AG09319 (cell line): ENCODE data around the gene GAPVD1.

Source experiments
- DNase-seq: peaks from one replicate; pipeline ENCODE4 v3.0.0-alpha.2; 2010; ENCODE audit warnings: low read depth; ENCODE audit errors: extremely low read depth
- TF ChIP-seq, protein P1 (sequence below): IDR thresholded peaks from 2 replicates; pipeline ENCODE4 v1.5.1; 2011; ENCODE audit warnings: low read depth, mild to moderate bottlenecking, inconsistent platforms, low read length, moderate library complexity

Gene GAPVD1

GRCh38 chr9:125338929-125339328 lies 77.3 kb downstream of the GAPVD1 start:
- DNase-seq, result no peak
- TF ChIP-seq, protein P1, sequence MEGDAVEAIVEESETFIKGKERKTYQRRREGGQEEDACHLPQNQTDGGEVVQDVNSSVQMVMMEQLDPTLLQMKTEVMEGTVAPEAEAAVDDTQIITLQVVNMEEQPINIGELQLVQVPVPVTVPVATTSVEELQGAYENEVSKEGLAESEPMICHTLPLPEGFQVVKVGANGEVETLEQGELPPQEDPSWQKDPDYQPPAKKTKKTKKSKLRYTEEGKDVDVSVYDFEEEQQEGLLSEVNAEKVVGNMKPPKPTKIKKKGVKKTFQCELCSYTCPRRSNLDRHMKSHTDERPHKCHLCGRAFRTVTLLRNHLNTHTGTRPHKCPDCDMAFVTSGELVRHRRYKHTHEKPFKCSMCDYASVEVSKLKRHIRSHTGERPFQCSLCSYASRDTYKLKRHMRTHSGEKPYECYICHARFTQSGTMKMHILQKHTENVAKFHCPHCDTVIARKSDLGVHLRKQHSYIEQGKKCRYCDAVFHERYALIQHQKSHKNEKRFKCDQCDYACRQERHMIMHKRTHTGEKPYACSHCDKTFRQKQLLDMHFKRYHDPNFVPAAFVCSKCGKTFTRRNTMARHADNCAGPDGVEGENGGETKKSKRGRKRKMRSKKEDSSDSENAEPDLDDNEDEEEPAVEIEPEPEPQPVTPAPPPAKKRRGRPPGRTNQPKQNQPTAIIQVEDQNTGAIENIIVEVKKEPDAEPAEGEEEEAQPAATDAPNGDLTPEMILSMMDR, result no peak

GRCh38 chr9:125341566-125341965 lies 79.9 kb downstream of the GAPVD1 start:
- DNase-seq, result no peak
- TF ChIP-seq, protein P1, result no peak

DNA sequence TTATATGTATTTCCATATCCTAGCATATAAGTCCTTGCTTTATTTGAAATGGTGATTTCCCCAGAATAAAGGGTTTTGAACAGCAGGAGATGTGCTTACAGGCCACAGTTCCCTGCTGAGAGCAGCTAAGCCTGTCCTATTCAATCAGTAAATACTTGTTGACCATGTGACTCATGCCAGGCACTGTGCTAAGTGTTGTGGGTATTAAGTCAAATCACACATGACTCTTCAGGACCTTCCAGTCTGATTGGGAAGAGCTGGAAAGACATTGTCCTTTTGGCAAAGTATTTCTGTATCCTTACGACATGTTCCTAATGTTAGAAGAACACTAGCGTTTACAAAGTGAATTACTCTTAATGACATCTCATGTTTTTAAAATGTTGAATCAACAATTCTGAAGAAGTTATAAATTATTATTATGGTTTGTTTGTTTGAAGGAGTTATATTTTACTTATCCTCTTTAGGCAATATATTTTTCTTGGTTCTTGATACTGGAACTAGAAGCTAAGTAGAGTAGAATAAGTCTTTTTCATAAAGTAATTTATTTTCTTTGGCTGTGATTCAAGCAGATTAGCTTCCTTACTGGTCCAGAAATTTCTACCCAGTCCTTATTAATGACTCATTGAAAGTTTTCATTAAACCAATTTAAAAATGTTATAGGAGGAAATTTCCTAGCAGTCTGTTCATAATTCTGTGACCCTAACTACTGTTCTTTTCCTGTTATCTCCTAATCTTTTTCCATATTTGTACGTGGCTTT lies 82.1 kb downstream of the GAPVD1 start:
- peak; percentile 5 for DNase-seq
- TF ChIP-seq, protein P1, result no peak

- TF ChIP-seq, protein P1, result no peak
- no peak for DNase-seq
These were observed 84.6 kb downstream of the GAPVD1 start for GRCh38 chr9:125346080-125346732.

DNA sequence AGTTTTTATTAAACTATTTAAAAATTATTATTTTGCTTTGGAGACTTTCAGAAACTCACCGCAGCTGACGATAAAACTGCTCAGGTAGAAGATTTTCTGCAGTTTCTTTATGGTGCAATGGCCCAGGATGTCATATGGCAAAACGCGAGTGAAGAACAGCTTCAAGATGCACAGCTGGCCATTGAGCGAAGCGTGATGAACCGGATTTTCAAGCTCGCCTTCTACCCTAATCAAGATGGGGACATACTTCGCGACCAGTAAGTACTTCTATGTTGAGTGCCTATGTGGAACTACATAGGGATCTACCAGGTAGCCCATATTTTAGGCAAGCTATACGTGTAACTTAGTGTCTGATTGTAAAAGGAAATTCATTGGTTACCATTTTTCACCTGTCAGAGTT lies 94.0 kb downstream of the GAPVD1 start:
- TF ChIP-seq, protein P1, result no peak
- no peak for DNase-seq

DNA sequence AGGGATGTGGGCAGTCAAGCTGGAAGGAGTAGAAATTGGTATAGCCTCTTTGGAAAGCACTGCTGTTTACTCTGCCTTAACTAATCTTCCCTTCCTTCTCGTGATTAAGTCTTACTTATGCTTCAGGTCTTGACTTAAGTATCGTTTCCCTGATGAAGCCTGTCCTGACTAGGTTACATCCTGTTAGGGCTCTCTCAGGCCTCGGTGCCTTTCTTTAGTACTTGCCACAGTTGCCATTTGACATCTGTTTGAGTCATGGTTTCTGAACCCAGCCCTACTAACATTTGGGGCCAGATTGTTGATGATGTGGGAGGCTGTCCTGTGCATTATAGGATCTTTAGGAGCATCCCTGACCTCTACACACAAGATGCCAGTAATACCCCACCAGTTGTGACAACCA lies 94.4 kb downstream of the GAPVD1 start:
- no peak for DNase-seq
- TF ChIP-seq, protein P1, result no peak

- TF ChIP-seq, protein P1, result no peak
- DNase-seq, result no peak
These were observed 97.4 kb downstream of the GAPVD1 start for GRCh38 chr9:125359011-125359410.
